Stomach (tissue), 4 donors: Measurements from ENCODE around the gene NAV2.

Source experiments
- EP300 ChIP-seq: sonication (generic); formaldehyde crosslinking; IDR thresholded peaks from one replicate; pipeline ENCODE4 v1.6.1; 2017; ENCODE audit warnings: antibody characterized with exemption
- POLR2A ChIP-seq, 4 donors: fragments of 450-650 bp; IDR thresholded peaks; one replicate each; pipeline ENCODE4 v1.6.1; 2016; ENCODE audit warnings: antibody characterized with exemption in 4 of 4, control low read depth in 2 of 4, mild to moderate bottlenecking in 1 of 4, moderate library complexity in 1 of 4
- POLR2AphosphoS5 ChIP-seq, 3 donors: sonication (generic); formaldehyde crosslinking; IDR thresholded peaks; one replicate each; pipeline ENCODE4 v1.6.1; 2016; ENCODE audit warnings: antibody characterized with exemption in 3 of 3
- TF ChIP-seq, protein P1 (sequence below), 7 experiments: fragments of 450-650 bp in 4 of 7; fragments of 200-600 bp in 3 of 7; sonication (generic) in 3 of 7; IDR thresholded peaks; one replicate each; pipeline ENCODE4 v1.5.1; 2016 to 2019; ENCODE audit warnings: antibody characterized with exemption in 7 of 7, control low read depth in 2 of 7, mild to moderate bottlenecking in 1 of 7

DNA sequence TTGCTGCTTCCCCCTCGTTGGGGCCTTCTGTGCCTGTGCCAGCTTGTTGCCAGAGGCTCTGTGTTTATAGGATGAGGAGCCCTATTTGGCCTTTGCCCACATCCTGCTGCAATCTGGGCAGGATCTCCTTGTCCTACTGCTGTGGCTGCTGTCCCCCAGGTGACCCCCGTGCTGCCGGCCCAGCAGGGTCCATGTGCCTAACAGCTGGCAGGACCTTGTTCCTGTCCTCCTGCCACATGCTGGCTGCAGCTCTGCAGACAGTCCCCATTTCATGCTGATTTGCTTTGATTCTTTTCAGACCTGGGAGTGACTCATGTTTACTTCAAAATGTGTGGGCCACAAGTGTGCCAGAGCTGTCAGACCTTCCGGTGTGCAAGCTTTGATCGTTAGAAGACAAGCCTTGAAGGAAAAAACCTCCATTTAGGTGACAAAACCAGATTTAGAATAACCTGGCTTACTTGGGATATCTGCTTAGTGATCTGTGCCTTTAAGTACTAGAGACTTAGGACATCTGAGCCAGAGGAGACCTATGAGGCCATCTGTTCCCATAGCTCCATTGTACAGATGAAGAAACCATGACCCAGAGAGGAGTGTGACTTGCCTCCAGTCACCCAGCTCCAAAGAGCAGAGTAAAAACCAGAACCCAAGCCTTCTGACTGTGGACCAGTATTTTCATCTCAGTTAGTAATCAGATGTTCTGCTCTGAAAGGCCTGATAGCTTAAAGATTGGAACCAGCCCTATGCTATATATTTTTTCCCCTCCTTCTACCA is 11.1 kb downstream of the NAV2 start:
- TF ChIP-seq, protein P1, sequence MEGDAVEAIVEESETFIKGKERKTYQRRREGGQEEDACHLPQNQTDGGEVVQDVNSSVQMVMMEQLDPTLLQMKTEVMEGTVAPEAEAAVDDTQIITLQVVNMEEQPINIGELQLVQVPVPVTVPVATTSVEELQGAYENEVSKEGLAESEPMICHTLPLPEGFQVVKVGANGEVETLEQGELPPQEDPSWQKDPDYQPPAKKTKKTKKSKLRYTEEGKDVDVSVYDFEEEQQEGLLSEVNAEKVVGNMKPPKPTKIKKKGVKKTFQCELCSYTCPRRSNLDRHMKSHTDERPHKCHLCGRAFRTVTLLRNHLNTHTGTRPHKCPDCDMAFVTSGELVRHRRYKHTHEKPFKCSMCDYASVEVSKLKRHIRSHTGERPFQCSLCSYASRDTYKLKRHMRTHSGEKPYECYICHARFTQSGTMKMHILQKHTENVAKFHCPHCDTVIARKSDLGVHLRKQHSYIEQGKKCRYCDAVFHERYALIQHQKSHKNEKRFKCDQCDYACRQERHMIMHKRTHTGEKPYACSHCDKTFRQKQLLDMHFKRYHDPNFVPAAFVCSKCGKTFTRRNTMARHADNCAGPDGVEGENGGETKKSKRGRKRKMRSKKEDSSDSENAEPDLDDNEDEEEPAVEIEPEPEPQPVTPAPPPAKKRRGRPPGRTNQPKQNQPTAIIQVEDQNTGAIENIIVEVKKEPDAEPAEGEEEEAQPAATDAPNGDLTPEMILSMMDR (IDR thresholded peaks at IDR 0.05): no peak
- TF ChIP-seq EP300: no peak
- no peak for TF ChIP-seq POLR2A (IDR thresholded peaks at IDR 0.05)
- peak in 1 of 3 donors; percentile 37 for TF ChIP-seq POLR2AphosphoS5 (IDR thresholded peaks at IDR 0.05)
